Loucy (cell line): Measurements from ENCODE around the gene CA5B.

Experiments
- H2AFZ ChIP-seq: fragments of 200-600 bp; sonication (generic); 2 replicates; pipeline ENCODE4 v1.6.0; 2016; ENCODE audit warnings: antibody characterized with exemption, mild to moderate bottlenecking, low read length, moderate library complexity
- H3F3A ChIP-seq: fragments of 200-600 bp; 2 replicates; pipeline ENCODE4 v1.6.0; 2016; ENCODE audit warnings: antibody characterized with exemption, low read depth, mild to moderate bottlenecking
- H3K27me3 ChIP-seq: fragments of 200-600 bp; sonication (generic); 2 replicates; pipeline ENCODE4 v1.6.1; 2014; ENCODE audit warnings: low read length, mild to moderate bottlenecking; ENCODE audit not compliant: insufficient read depth, poor library complexity, severe bottlenecking
- H3K36me3 ChIP-seq: fragments of 200-600 bp; sonication (generic); 2 replicates; pipeline ENCODE4 v1.6.1; 2016; ENCODE audit warnings: low read length; ENCODE audit not compliant: insufficient read depth
- H3K4me1 ChIP-seq: fragments of 200-600 bp; sonication (generic); 2 replicates; pipeline ENCODE4 v1.5.1; 2014; ENCODE audit warnings: low read length, mild to moderate bottlenecking; ENCODE audit not compliant: insufficient read depth, poor library complexity, severe bottlenecking
- H3K4me2 ChIP-seq: fragments of 200-600 bp; sonication (generic); 2 replicates; pipeline ENCODE4 v1.6.0; 2014; ENCODE audit warnings: antibody characterized with exemption, low read length, low read depth, mild to moderate bottlenecking; ENCODE audit not compliant: poor library complexity, severe bottlenecking
- H3K4me3 ChIP-seq: fragments of 200-600 bp; sonication (generic); 2 replicates; pipeline ENCODE4 v1.5.1; 2014; ENCODE audit warnings: low read length, mild to moderate bottlenecking, mixed read lengths; ENCODE audit not compliant: poor library complexity, severe bottlenecking
- H3K79me2 ChIP-seq: fragments of 200-600 bp; sonication (generic); 2 replicates; pipeline ENCODE4 v1.6.1; 2014; ENCODE audit warnings: low read length; ENCODE audit not compliant: insufficient read depth
- H3K9ac ChIP-seq: fragments of 200-600 bp; sonication (generic); 2 replicates; pipeline ENCODE4 v1.6.0; 2014; ENCODE audit warnings: mild to moderate bottlenecking, low read depth, low read length, moderate library complexity; ENCODE audit not compliant: poor library complexity, severe bottlenecking
- H3K9me2 ChIP-seq: fragments of 200-600 bp; sonication (generic); replicated peaks from 2 replicates; pipeline ENCODE4 v1.6.1; 2016; ENCODE audit warnings: low read depth, low read length, mixed read lengths
- H3K9me3 ChIP-seq: fragments of 200-600 bp; sonication (generic); 2 replicates; pipeline ENCODE4 v1.6.1; 2014; ENCODE audit warnings: mild to moderate bottlenecking, antibody characterized with exemption, low read length, low read depth; ENCODE audit not compliant: insufficient read depth
- H4K20me1 ChIP-seq: fragments of 200-600 bp; sonication (generic); 2 replicates; pipeline ENCODE4 v1.6.0; 2014; ENCODE audit warnings: antibody characterized with exemption, low read length, mild to moderate bottlenecking; ENCODE audit not compliant: insufficient read depth, poor library complexity, severe bottlenecking
- CTCF ChIP-seq: fragments of 200-600 bp; sonication (generic); conservative IDR thresholded peaks from 2 replicates; pipeline ENCODE4 v1.5.1; 2014; ENCODE audit warnings: mild to moderate bottlenecking, antibody characterized with exemption, low read length
- EZH2phosphoT487 ChIP-seq: fragments of 200-600 bp; IDR thresholded peaks from 2 replicates; pipeline ENCODE4 v1.6.1; 2018; ENCODE audit warnings: antibody characterized with exemption, mild to moderate bottlenecking, moderate library complexity, borderline replicate concordance

Gene CA5B

DNA sequence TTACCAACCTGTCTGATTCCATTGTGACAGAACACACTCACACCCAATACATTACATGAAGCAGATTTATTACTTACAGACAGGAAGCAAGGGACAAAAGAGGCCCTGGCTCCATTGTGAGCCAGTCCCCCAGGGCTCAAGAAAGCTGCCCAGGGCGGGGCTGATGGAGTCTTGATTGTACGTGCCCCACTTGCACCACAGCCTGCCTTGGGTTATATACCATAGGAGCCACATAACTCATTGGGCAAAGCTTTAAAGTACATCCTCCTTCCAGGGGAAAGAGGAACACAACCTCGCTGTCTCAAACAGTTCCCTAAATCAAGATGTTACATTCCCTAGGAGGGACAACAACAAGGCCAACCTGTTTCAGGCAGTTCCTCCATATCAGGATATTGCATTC is 48.8 kb downstream of the CA5B start:
- no peak for TF ChIP-seq CTCF
- no peak for TF ChIP-seq EZH2phosphoT487

GRCh38 chrX:15789979-15790768 is 52.1 kb downstream of the CA5B start, which contains the start of gene ZRSR2:
ZRSR2 (plus strand) TSS chrX:15790484; CDS start chrX:15790496, 12 bp downstream.
- H3K27me3 ChIP-seq = no peaks in the 10 kb centered on the region
- no peaks in the 10 kb centered on the region for H3K9me2 ChIP-seq
- peaks cover 3% of the 10 kb centered on the region for H4K20me1 ChIP-seq
- no peaks in the 10 kb centered on the region for H3F3A ChIP-seq
- peak within 1 kb of the TSS; percentile 94 for H2AFZ ChIP-seq
- peaks cover 28% of the 10 kb centered on the region for H3K79me2 ChIP-seq
- H3K4me3 ChIP-seq = peak within 1 kb of the TSS; percentile 91
- H3K9ac ChIP-seq = peak within 1 kb of the TSS; percentile 71
- no peaks in the 10 kb centered on the region for H3K9me3 ChIP-seq
- peak within 1 kb of the TSS; percentile 90 for H3K4me2 ChIP-seq
- no peaks in the 10 kb centered on the region for H3K36me3 ChIP-seq
- peaks cover 3% of the 10 kb centered on the region for H3K4me1 ChIP-seq
- no peak for TF ChIP-seq CTCF
- no peak for TF ChIP-seq EZH2phosphoT487

More for the DNA sequence above, 48.8 kb downstream of the CA5B start:
- Histone ChIP-seq H3K9me2 (no peaks in the 10 kb centered on the region), H3K4me1 (peaks cover 3% of the 10 kb centered on the region), H2AFZ (no peak overlapping the region), H3K27me3 (no peaks in the 10 kb centered on the region), H3K36me3 (peaks cover 9% of the 10 kb centered on the region; the same call in 1 of the 2 replicates), H3K4me3 (no peak overlapping the region), H3K4me2 (no peak overlapping the region), H3K9ac (no peak overlapping the region), H4K20me1 (no peaks in the 10 kb centered on the region), H3K79me2 (peaks cover 4% of the 10 kb centered on the region; the same call in 1 of the 2 replicates), H3K9me3 (no peaks in the 10 kb centered on the region), H3F3A (no peaks in the 10 kb centered on the region)

DNA sequence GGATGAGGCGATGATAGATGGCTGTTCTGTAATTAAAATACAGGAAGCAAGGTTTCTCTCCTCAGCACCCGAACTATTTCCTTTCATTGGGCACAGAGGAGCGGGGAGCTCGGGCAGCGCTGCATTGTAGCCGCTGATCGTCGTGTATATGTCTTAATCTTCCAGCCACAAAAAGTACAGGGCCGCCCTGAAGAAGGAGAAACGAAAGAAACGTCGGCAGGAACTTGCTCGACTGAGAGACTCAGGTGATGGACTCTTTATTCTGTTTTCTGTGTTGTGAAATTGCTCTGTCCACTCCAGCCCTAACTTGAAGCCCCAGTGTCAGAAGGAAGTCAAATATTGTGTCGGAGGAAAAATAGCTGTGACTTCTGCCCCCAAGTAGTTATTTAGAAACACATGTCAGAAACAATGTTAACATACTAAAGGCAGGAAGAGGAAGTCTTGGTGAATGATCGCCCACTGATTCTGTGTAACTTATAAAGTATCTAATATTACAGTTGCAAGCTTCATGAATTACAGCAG is 52.8 kb downstream of the CA5B start:
- Histone ChIP-seq H2AFZ (peak overlapping the region; percentile 94), H3K9me2 (no peaks in the 10 kb centered on the region), H3K79me2 (peaks cover 34% of the 10 kb centered on the region), H3K27me3 (no peaks in the 10 kb centered on the region), H3F3A (no peaks in the 10 kb centered on the region), H3K4me1 (peaks cover 3% of the 10 kb centered on the region), H3K4me2 (peak overlapping the region; percentile 90), H3K4me3 (peak overlapping the region; percentile 91), H3K9ac (peak overlapping the region; percentile 71), H3K36me3 (no peaks in the 10 kb centered on the region), H3K9me3 (no peaks in the 10 kb centered on the region), H4K20me1 (peaks cover 5% of the 10 kb centered on the region)
- TF ChIP-seq EZH2phosphoT487 = no peak
- no peak for TF ChIP-seq CTCF
